Measurements from ENCODE around the gene ASNSD1.
"Not testable (repeated sequence)": the region's sequence is repeated elsewhere in the genome, so short reads cannot be mapped to it uniquely, and the experiment has no call there.

The ASNSD1 gene

DNA sequence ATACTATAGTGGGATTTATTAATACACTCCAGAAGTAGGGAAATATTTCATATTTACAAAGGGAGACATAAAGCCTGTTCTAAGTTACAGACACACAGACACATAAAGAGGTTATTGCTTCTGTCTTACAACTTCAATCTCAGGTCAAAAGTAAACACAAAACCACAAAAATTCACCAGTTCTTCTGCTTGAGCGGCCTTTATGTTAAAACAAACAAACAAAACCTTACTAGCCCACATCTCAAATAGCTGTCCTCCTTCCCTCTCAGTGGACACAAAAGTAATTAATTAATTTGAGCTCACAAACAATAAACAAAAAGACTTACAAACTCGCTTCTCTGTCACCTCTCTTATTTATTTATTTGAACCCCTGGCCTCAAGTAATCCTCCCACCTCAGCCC, 1.5 kb upstream of the ASNSD1 start:
- TF ChIP-seq, protein P1, sequence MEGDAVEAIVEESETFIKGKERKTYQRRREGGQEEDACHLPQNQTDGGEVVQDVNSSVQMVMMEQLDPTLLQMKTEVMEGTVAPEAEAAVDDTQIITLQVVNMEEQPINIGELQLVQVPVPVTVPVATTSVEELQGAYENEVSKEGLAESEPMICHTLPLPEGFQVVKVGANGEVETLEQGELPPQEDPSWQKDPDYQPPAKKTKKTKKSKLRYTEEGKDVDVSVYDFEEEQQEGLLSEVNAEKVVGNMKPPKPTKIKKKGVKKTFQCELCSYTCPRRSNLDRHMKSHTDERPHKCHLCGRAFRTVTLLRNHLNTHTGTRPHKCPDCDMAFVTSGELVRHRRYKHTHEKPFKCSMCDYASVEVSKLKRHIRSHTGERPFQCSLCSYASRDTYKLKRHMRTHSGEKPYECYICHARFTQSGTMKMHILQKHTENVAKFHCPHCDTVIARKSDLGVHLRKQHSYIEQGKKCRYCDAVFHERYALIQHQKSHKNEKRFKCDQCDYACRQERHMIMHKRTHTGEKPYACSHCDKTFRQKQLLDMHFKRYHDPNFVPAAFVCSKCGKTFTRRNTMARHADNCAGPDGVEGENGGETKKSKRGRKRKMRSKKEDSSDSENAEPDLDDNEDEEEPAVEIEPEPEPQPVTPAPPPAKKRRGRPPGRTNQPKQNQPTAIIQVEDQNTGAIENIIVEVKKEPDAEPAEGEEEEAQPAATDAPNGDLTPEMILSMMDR (IDR thresholded peaks at IDR 0.05; ENCODE audit: borderline replicate concordance, insufficient read depth, low read depth, low read length) = no peak
- H3K4me3 ChIP-seq (ENCODE audit: low read depth, low read length) = no peak overlapping the region

DNA sequence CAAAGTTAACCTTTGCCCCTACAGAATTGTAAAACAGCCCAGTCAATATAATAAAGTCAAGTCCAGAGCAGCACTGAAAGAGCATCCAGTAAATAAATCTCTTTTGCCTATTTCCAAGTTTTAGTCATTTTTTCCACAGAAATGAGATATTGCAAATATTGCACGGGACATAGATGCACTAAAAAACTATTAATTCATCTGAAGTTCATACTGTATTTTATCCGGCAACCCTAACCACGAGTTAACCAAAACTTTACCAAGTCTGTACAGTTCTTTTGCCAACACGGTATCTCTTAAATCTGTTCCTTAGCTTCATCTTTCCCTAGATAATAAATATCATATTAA, 484 bp upstream of the ASNSD1 start:
- TF ChIP-seq, protein P1 (IDR thresholded peaks at IDR 0.05; ENCODE audit: borderline replicate concordance, insufficient read depth, low read depth, low read length) = no peak
- H3K4me3 ChIP-seq (ENCODE audit: low read depth, low read length) = no peak overlapping the region

DNA sequence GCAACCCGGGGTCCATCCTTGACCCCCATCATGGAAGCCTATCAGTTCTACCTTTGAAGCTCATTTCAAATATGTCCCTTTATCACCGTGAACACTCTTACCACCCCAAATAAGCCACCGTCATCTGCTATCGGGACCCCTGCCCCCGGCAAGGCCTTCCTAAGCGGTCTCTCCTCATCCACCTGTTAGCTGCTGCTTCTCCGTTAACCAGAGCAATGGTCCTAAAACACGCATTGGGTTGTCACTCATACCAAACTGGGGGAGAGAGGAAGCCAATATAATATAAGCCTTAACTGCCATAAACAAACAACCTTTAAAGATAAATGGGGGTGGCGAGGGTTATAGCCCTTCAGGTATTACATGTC, 680 bp downstream of the ASNSD1 start:
- H3K4me3 ChIP-seq (ENCODE audit: low read depth, low read length) = peak overlapping the region; percentile 84
- TF ChIP-seq, protein P1 (IDR thresholded peaks at IDR 0.05; ENCODE audit: borderline replicate concordance, insufficient read depth, low read depth, low read length) = no peak

DNA sequence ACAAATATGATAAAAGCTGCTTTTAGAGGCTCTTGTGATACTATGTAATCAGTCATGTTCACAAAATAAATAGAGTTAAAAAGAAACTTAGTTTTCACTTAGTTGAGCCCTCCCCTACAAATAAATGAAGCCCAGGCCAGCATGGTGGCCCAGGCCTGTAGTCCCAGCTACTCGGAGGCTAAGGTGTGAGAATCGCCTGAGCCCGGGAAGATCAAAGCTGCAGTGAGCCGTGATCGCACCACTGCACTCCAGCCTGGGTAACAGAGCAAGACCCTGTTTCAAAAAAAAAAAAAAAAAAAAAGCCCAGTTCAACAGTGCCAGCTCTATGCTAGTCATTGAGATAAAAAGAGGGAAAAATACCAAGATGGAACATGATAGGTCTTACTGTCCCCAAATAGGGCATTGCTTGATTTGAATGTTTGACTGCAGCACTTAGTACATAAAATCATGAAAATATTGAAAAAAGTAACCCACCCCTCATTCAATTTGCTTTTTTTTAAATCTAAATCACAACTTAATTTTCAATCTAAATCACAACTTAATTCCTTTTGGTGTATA, 1.5 kb downstream of the ASNSD1 start:
- TF ChIP-seq, protein P1 (IDR thresholded peaks at IDR 0.05; ENCODE audit: borderline replicate concordance, insufficient read depth, low read depth, low read length) = no peak
- H3K4me3 ChIP-seq (ENCODE audit: low read depth, low read length) = peak overlapping the region; percentile 84

DNA sequence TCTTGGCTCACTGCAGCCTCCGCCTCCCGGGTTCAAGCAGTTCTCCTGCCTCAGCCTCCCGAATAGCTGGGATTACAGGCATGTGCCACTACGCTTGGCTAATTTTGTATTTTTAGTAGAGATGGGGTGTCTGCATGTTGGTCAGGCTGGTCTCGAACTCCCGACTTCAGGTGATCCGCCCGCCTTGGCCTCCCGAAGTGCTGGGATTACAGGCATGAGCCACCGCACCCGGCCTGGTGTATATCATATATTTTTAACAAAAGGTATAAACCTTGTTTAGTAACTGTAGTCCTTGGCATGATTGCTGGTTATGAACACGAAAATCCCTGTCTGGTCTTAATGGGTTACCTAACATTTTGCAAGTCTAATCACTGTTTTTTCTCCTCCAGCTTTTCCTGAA, 2.1 kb downstream of the ASNSD1 start:
- not testable (repeated sequence) for H3K4me3 ChIP-seq (ENCODE audit: low read depth, low read length)

DNA sequence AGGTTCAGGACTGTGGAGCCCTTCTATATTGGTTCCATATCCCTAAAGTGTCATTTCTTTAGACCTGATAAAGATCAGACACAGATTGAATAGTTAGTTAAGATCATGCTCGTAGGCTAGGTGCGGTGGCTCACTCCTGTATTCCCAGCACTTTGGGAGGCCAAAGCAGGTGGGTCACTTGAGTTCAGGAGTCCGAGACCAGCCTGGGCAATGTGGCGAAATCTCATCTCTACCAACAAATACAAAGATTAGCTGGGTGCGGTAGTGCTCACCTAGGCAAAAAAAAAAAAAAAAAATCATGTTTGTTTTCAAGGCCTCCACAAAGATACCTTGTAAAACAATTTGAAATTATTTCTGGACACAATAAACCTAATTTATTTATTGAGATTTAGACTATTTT, 8.7 kb downstream of the ASNSD1 start:
- TF ChIP-seq, protein P1 (IDR thresholded peaks at IDR 0.05; ENCODE audit: borderline replicate concordance, insufficient read depth, low read depth, low read length) = no peak
- H3K4me3 ChIP-seq (ENCODE audit: low read depth, low read length) = no peak overlapping the region

DNA sequence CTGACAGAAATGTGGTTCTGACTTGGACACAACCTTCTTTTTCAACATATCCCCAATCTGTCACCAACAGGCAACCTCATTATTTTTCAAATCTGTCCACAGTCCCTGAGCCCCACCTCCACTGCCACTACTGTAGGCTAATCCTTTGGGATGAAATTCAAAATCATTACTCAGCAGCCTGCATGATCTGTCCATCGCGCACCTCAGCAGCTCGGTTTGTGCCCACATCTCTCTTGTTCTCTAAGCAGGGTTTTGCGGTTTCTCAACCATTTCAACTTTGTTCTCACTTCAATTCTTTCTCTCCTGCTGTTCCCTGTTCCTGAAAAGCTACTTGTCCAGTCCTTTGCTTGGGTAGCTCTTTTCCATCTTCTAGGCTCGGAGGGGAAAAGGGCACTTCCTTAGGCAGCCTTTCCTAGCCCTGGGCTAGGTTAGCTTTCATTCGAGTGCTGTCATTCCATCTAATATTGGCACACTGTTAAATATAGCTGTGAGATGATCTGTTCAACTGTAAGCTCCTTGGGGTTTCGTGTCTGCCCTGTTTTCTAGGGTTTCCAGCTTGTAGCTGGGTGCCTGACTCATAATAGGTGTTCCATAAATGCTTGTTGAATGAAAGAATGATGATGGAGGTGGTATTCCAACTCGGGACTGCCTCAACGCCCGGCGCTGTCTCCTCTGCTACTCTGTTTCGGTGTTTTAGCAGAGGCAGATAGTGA, 12.6 kb downstream of the ASNSD1 start:
- TF ChIP-seq, protein P1 (IDR thresholded peaks at IDR 0.05; ENCODE audit: borderline replicate concordance, insufficient read depth, low read depth, low read length) = no peak
- no peak overlapping the region for H3K4me3 ChIP-seq (ENCODE audit: low read depth, low read length)

Data from GM12875 (cell line).